NCI-H1436 treated with DMSO at 0.1 percent for 48 hours (cell line): Measurements from ENCODE around the gene SPDYE1.
"Not testable (repeated sequence)": the region's sequence is repeated elsewhere in the genome, so short reads cannot be mapped to it uniquely, and the experiment has no call there.

Experiments
- DNase-seq: peaks from one replicate; lab custom pipeline; 2025; lab: John Stamatoyannopoulos, UW

The SPDYE1 gene

GRCh38 chr7:43992896-43993295, 4.8 kb upstream of the SPDYE1 start:
- DNase-seq, result not testable (repeated sequence)

- DNase-seq, result not testable (repeated sequence)
Observed at GRCh38 chr7:43994681-43995080, 3.0 kb upstream of the SPDYE1 start.

- not testable (repeated sequence) for DNase-seq
Observed at GRCh38 chr7:44012081-44012480, 14.4 kb downstream of the SPDYE1 start.

GRCh38 chr7:44015090-44015489, 17.4 kb downstream of the SPDYE1 start:
- not testable (repeated sequence) for DNase-seq

GRCh38 chr7:44018857-44019807, 21.4 kb downstream of the SPDYE1 start:
- DNase-seq, result peak; percentile 78

- not testable (repeated sequence) for DNase-seq
Observed at GRCh38 chr7:44019825-44020224, 22.1 kb downstream of the SPDYE1 start.

- DNase-seq, result not testable (repeated sequence)
Observed at GRCh38 chr7:44022069-44022468, 24.4 kb downstream of the SPDYE1 start.

- not testable (repeated sequence) for DNase-seq
Observed at GRCh38 chr7:44022796-44023467, 25.2 kb downstream of the SPDYE1 start.

- not testable (repeated sequence) for DNase-seq
Observed at GRCh38 chr7:44029433-44029832, 31.7 kb downstream of the SPDYE1 start.

- not testable (repeated sequence) for DNase-seq
Observed at GRCh38 chr7:44030029-44030428, 32.3 kb downstream of the SPDYE1 start.

GRCh38 chr7:44031319-44031718, 33.6 kb downstream of the SPDYE1 start:
- not testable (repeated sequence) for DNase-seq

- DNase-seq, result not testable (repeated sequence)
Observed at GRCh38 chr7:44032031-44032430, 34.3 kb downstream of the SPDYE1 start.

GRCh38 chr7:44033971-44034844, 36.5 kb downstream of the SPDYE1 start:
- DNase-seq, result not testable (repeated sequence)

GRCh38 chr7:44036364-44036763, 38.7 kb downstream of the SPDYE1 start:
- not testable (repeated sequence) for DNase-seq

- not testable (repeated sequence) for DNase-seq
Observed at GRCh38 chr7:44037951-44038350, 40.3 kb downstream of the SPDYE1 start.

- DNase-seq, result not testable (repeated sequence)
Observed at GRCh38 chr7:44038553-44038952, 40.9 kb downstream of the SPDYE1 start.

- DNase-seq, result not testable (repeated sequence)
Observed at GRCh38 chr7:44038961-44039558, 41.4 kb downstream of the SPDYE1 start.

GRCh38 chr7:44039800-44040492, 42.2 kb downstream of the SPDYE1 start:
- not testable (repeated sequence) for DNase-seq

- DNase-seq, result not testable (repeated sequence)
Observed at GRCh38 chr7:44040493-44040891, 42.8 kb downstream of the SPDYE1 start.

- DNase-seq, result no peak
Observed at GRCh38 chr7:44042221-44042620, 44.5 kb downstream of the SPDYE1 start.

- no peak for DNase-seq
Observed at GRCh38 chr7:44043902-44044301, 46.2 kb downstream of the SPDYE1 start.
